ENCODE measurements around the gene BEGAIN.
A peak's percentile ranks its signal among the peaks of the same experiment; 100 is the strongest.

The BEGAIN gene

GRCh38 chr14:100603341-100604120 is 16.3 kb upstream of the BEGAIN start:
- peak overlapping the region; percentile 16 for H3K23ac ChIP-seq (ENCODE audit: low read depth, low read length, poor library complexity)
- H3K27me3 ChIP-seq (ENCODE audit: control insufficient read depth in 3 of 3, insufficient read depth in 3 of 3, low read depth in 1 of 3, low read length in 3 of 3), result peaks cover 0 to 4% (median 0%) of the 10 kb centered on the region in 3 experiments

GRCh38 chr14:100602621-100603230 is 15.5 kb upstream of the BEGAIN start:
- H3K9ac ChIP-seq (ENCODE audit: low read depth, low read length, poor library complexity), result no peak overlapping the region
- no peak overlapping the region for H4K91ac ChIP-seq (ENCODE audit: low read depth, low read length, poor library complexity)
- H2BK5ac ChIP-seq (ENCODE audit: low read length), result no peak overlapping the region
- no peak overlapping the region for H2AK5ac ChIP-seq (ENCODE audit: low read depth, low read length)
- peaks cover 0 to 6% of the 10 kb centered on the region in 2 donors for H3K9me3 ChIP-seq (replicated peaks in 1 of 2; ENCODE audit: control insufficient read depth in 2 of 2, insufficient read depth in 1 of 2, low read depth in 1 of 2, low read length in 2 of 2)
- no peak overlapping the region for H2BK120ac ChIP-seq (ENCODE audit: low read depth, low read length)
- no peak overlapping the region for H2BK15ac ChIP-seq (ENCODE audit: low read length)
- H4K8ac ChIP-seq (ENCODE audit: low read depth, low read length), result no peak overlapping the region
- no peak overlapping the region for H3K23ac ChIP-seq (ENCODE audit: low read depth, low read length, poor library complexity)
- no peak overlapping the region for H3K14ac ChIP-seq (ENCODE audit: low read length)
- H3K18ac ChIP-seq (ENCODE audit: low read length), result no peak overlapping the region
- no peak overlapping the region for H2AFZ ChIP-seq (ENCODE audit: low read length)
- H3K4me2 ChIP-seq (ENCODE audit: insufficient read depth, low read length, poor library complexity, severe bottlenecking), result no peak overlapping the region
- H3K27ac ChIP-seq (replicated peaks; ENCODE audit: low read length), result no peak overlapping the region
- peaks cover 9 to 10% of the 10 kb centered on the region in 2 donors for H3K4me1 ChIP-seq (ENCODE audit: control insufficient read depth in 2 of 2, insufficient read depth in 1 of 2, low read depth in 1 of 2, low read length in 2 of 2)
- no peaks in the 10 kb centered on the region for H3K79me1 ChIP-seq (ENCODE audit: low read depth, low read length)
- H3K4ac ChIP-seq (ENCODE audit: low read length), result no peak overlapping the region
- no peak overlapping the region for H2BK12ac ChIP-seq (ENCODE audit: low read length)
- no peak for DNase-seq (ENCODE audit: low spot score)
- WGBS, 2 donors (ENCODE audit: extremely low coverage in 2 of 2, insufficient read length in 2 of 2, insufficient replicate concordance in 1 of 2), result 50% methylated on average over 2 of the region's 7 CpGs; no CpG with 5 or more reads in 1 of the 2 donors
- no peak overlapping the region for H3K4me3 ChIP-seq (ENCODE audit: low read length in 2 of 2)
- H3K27me3 ChIP-seq (ENCODE audit: control insufficient read depth in 3 of 3, insufficient read depth in 3 of 3, low read depth in 1 of 3, low read length in 3 of 3), result peaks cover 0 to 4% (median 0%) of the 10 kb centered on the region in 3 experiments
- H3K36me3 ChIP-seq (replicated peaks in 1 of 2; ENCODE audit: control insufficient read depth in 2 of 2, insufficient read depth in 2 of 2, low read length in 2 of 2), result no peaks in the 10 kb centered on the region

More at GRCh38 chr14:100603341-100604120, 16.3 kb upstream of the BEGAIN start:
- Histone ChIP-seq H3K4me2 (ENCODE audit: insufficient read depth, low read length, poor library complexity, severe bottlenecking) (no peak overlapping the region), H3K4ac (ENCODE audit: low read length) (no peak overlapping the region), H3K14ac (ENCODE audit: low read length) (no peak overlapping the region), H2AK5ac (ENCODE audit: low read depth, low read length) (peak overlapping the region; percentile 76), H3K9ac (ENCODE audit: low read depth, low read length, poor library complexity) (peak overlapping the region; percentile 1), H3K18ac (ENCODE audit: low read length) (no peak overlapping the region), H4K8ac (ENCODE audit: low read depth, low read length) (no peak overlapping the region), H3K4me1 (ENCODE audit: control insufficient read depth in 2 of 2, insufficient read depth in 1 of 2, low read depth in 1 of 2, low read length in 2 of 2) (peaks cover 9 to 10% of the 10 kb centered on the region in 2 donors), H2BK12ac (ENCODE audit: low read length) (peak overlapping the region; percentile 48), H2BK120ac (ENCODE audit: low read depth, low read length) (no peak overlapping the region), H3K36me3 (replicated peaks in 1 of 2; ENCODE audit: control insufficient read depth in 2 of 2, insufficient read depth in 2 of 2, low read length in 2 of 2) (no peaks in the 10 kb centered on the region), H4K91ac (ENCODE audit: low read depth, low read length, poor library complexity) (no peak overlapping the region), H3K9me3 (replicated peaks in 1 of 2; ENCODE audit: control insufficient read depth in 2 of 2, insufficient read depth in 1 of 2, low read depth in 1 of 2, low read length in 2 of 2) (peaks cover 0 to 6% of the 10 kb centered on the region in 2 donors), H2BK5ac (ENCODE audit: low read length) (no peak overlapping the region), H2BK15ac (ENCODE audit: low read length) (peak overlapping the region; percentile 65), H3K79me1 (ENCODE audit: low read depth, low read length) (no peaks in the 10 kb centered on the region), H3K4me3 (ENCODE audit: low read length in 2 of 2) (no peak overlapping the region), H3K27ac (replicated peaks; ENCODE audit: low read length) (no peak overlapping the region), H2AFZ (ENCODE audit: low read length) (no peak overlapping the region)
- DNase-seq (ENCODE audit: low spot score), result no peak
- no CpG with 5 or more reads among the region's 18 CpGs for whole genome bisulfite sequencing, 2 donors (ENCODE audit: extremely low coverage in 2 of 2, insufficient read length in 2 of 2, insufficient replicate concordance in 1 of 2)

DNA sequence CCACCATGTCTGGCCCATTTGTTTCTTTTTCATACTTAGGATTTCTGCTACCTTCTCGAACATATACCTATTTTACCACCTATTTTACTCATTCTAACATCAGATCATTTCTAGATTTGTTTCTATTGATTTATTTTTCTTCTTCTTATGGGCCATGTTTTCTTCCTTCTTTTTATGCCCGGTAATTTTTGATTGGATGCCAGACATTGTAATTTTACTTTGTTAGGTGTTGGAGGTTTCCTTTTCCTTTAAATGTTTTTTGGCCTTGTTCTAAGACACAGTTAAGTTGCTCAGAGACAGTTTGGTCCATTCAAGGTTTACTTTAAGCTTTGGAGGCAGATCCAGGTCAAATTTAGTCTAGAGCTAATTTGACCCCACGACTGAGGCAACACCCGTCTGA is 14.7 kb upstream of the BEGAIN start:
- H2AFZ ChIP-seq (ENCODE audit: low read length), result no peak overlapping the region
- H3K18ac ChIP-seq (ENCODE audit: low read length), result no peak overlapping the region
- no peak overlapping the region for H4K91ac ChIP-seq (ENCODE audit: low read depth, low read length, poor library complexity)
- H2BK15ac ChIP-seq (ENCODE audit: low read length), result no peak overlapping the region
- peaks cover 0 to 4% (median 0%) of the 10 kb centered on the region in 3 experiments for H3K27me3 ChIP-seq (ENCODE audit: control insufficient read depth in 3 of 3, insufficient read depth in 3 of 3, low read depth in 1 of 3, low read length in 3 of 3)
- no peaks in the 10 kb centered on the region for H3K36me3 ChIP-seq (replicated peaks in 1 of 2; ENCODE audit: control insufficient read depth in 2 of 2, insufficient read depth in 2 of 2, low read length in 2 of 2)
- no peak overlapping the region for H3K4me2 ChIP-seq (ENCODE audit: insufficient read depth, low read length, poor library complexity, severe bottlenecking)
- 100% methylated on average over 1 of the region's 4 CpGs for WGBS, 2 donors (ENCODE audit: extremely low coverage in 2 of 2, insufficient read length in 2 of 2, insufficient replicate concordance in 1 of 2)
- H3K4ac ChIP-seq (ENCODE audit: low read length), result no peak overlapping the region
- no peak overlapping the region for H2AK5ac ChIP-seq (ENCODE audit: low read depth, low read length)
- H3K27ac ChIP-seq (replicated peaks; ENCODE audit: low read length), result no peak overlapping the region
- no peak overlapping the region for H2BK12ac ChIP-seq (ENCODE audit: low read length)
- DNase-seq (ENCODE audit: low spot score), result no peak
- no peaks in the 10 kb centered on the region for H3K79me1 ChIP-seq (ENCODE audit: low read depth, low read length)
- H4K8ac ChIP-seq (ENCODE audit: low read depth, low read length), result no peak overlapping the region
- H3K9ac ChIP-seq (ENCODE audit: low read depth, low read length, poor library complexity), result no peak overlapping the region
- no peak overlapping the region for H2BK120ac ChIP-seq (ENCODE audit: low read depth, low read length)
- H2BK5ac ChIP-seq (ENCODE audit: low read length), result no peak overlapping the region
- no peak overlapping the region for H3K23ac ChIP-seq (ENCODE audit: low read depth, low read length, poor library complexity)
- H3K4me3 ChIP-seq (ENCODE audit: low read length in 2 of 2), result no peak overlapping the region
- peaks cover 9 to 10% of the 10 kb centered on the region in 2 donors for H3K4me1 ChIP-seq (ENCODE audit: control insufficient read depth in 2 of 2, insufficient read depth in 1 of 2, low read depth in 1 of 2, low read length in 2 of 2)
- H3K9me3 ChIP-seq (replicated peaks in 1 of 2; ENCODE audit: control insufficient read depth in 2 of 2, insufficient read depth in 1 of 2, low read depth in 1 of 2, low read length in 2 of 2), result peaks cover 0 to 6% of the 10 kb centered on the region in 2 donors
- H3K14ac ChIP-seq (ENCODE audit: low read length), result no peak overlapping the region

DNA sequence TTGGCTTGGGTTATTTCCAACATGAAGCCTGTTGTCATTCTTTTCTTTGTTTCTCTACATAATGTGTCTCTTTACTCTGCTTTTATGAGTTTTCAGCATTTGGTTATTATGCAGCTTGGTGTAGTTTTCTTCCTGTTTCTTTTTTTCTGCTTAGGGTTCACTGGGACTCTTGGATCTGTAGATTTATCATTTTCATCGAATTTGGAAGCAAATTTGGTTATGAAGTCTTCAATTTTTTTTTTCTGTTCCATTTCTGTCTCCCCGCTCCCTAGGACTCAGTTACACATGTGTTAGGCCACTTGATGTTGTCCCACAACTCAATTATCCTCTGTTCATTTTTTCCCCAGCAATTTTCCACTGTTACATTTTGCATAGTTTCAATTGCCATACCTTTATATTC is 13.8 kb upstream of the BEGAIN start:
- Histone ChIP-seq H3K79me1 (ENCODE audit: low read depth, low read length) (no peaks in the 10 kb centered on the region), H2BK12ac (ENCODE audit: low read length) (no peak overlapping the region), H3K36me3 (replicated peaks in 1 of 2; ENCODE audit: control insufficient read depth in 2 of 2, insufficient read depth in 2 of 2, low read length in 2 of 2) (no peaks in the 10 kb centered on the region), H3K4me3 (ENCODE audit: low read length in 2 of 2) (no peak overlapping the region), H3K27me3 (ENCODE audit: control insufficient read depth in 3 of 3, insufficient read depth in 3 of 3, low read depth in 1 of 3, low read length in 3 of 3) (peaks cover 0 to 8% (median 0%) of the 10 kb centered on the region in 3 experiments), H3K18ac (ENCODE audit: low read length) (no peak overlapping the region), H4K8ac (ENCODE audit: low read depth, low read length) (no peak overlapping the region), H3K4ac (ENCODE audit: low read length) (no peak overlapping the region), H3K4me2 (ENCODE audit: insufficient read depth, low read length, poor library complexity, severe bottlenecking) (no peak overlapping the region), H3K9ac (ENCODE audit: low read depth, low read length, poor library complexity) (no peak overlapping the region), H4K91ac (ENCODE audit: low read depth, low read length, poor library complexity) (no peak overlapping the region), H3K14ac (ENCODE audit: low read length) (no peak overlapping the region), H3K23ac (ENCODE audit: low read depth, low read length, poor library complexity) (no peak overlapping the region), H2BK5ac (ENCODE audit: low read length) (no peak overlapping the region), H3K27ac (replicated peaks; ENCODE audit: low read length) (no peak overlapping the region), H2BK120ac (ENCODE audit: low read depth, low read length) (no peak overlapping the region), H3K4me1 (ENCODE audit: control insufficient read depth in 2 of 2, insufficient read depth in 1 of 2, low read depth in 1 of 2, low read length in 2 of 2) (peaks cover 5 to 8% of the 10 kb centered on the region in 2 donors), H2AK5ac (ENCODE audit: low read depth, low read length) (no peak overlapping the region), H2AFZ (ENCODE audit: low read length) (no peak overlapping the region), H3K9me3 (replicated peaks in 1 of 2; ENCODE audit: control insufficient read depth in 2 of 2, insufficient read depth in 1 of 2, low read depth in 1 of 2, low read length in 2 of 2) (peaks cover 0 to 6% of the 10 kb centered on the region in 2 donors), H2BK15ac (ENCODE audit: low read length) (no peak overlapping the region)
- no peak for DNase-seq (ENCODE audit: low spot score)
- no CpG with 5 or more reads among the region's 2 CpGs for WGBS, 2 donors (ENCODE audit: extremely low coverage in 2 of 2, insufficient read length in 2 of 2, insufficient replicate concordance in 1 of 2)

Measured in neuronal stem cell (in vitro differentiated cells).